ENCODE results near the gene HERPUD2.
A peak's percentile ranks its signal among the peaks of the same experiment; 100 is the strongest.

Gene HERPUD2

GRCh38 chr7:35725280-35725680, 30.3 kb upstream of the HERPUD2 start:
- Histone ChIP-seq H3K36me3 (ENCODE audit: control insufficient read depth, insufficient read depth, low read length) (no peaks in the 10 kb centered on the region), H3K4me3 (replicated peaks; ENCODE audit: low read depth, low read length) (no peak overlapping the region), H3K27me3 (replicated peaks; ENCODE audit: control insufficient read depth, insufficient read depth, low read length) (no peaks in the 10 kb centered on the region)
- DNase-seq (ENCODE audit: extremely low read depth, insufficient read length): peak; percentile 84
- peak; percentile 61 for TF ChIP-seq CTCF (IDR thresholded peaks at IDR 0.05; ENCODE audit: insufficient read depth, low read length, poor library complexity, severe bottlenecking)

GRCh38 chr7:35723011-35723410, 28.1 kb upstream of the HERPUD2 start:
- H3K27me3 ChIP-seq (replicated peaks; ENCODE audit: control insufficient read depth, insufficient read depth, low read length): no peaks in the 10 kb centered on the region
- TF ChIP-seq CTCF (IDR thresholded peaks at IDR 0.05; ENCODE audit: insufficient read depth, low read length, poor library complexity, severe bottlenecking): no peak
- DNase-seq (ENCODE audit: extremely low read depth, insufficient read length): no peak
- no peak overlapping the region for H3K4me3 ChIP-seq (replicated peaks; ENCODE audit: low read depth, low read length)
- no peaks in the 10 kb centered on the region for H3K36me3 ChIP-seq (ENCODE audit: control insufficient read depth, insufficient read depth, low read length)

- Histone ChIP-seq H3K36me3 (ENCODE audit: control insufficient read depth, insufficient read depth, low read length) (no peaks in the 10 kb centered on the region), H3K4me3 (replicated peaks; ENCODE audit: low read depth, low read length) (no peak overlapping the region), H3K27me3 (replicated peaks; ENCODE audit: control insufficient read depth, insufficient read depth, low read length) (no peaks in the 10 kb centered on the region)
- peak; percentile 29 for DNase-seq (ENCODE audit: extremely low read depth, insufficient read length)
- TF ChIP-seq CTCF (IDR thresholded peaks at IDR 0.05; ENCODE audit: insufficient read depth, low read length, poor library complexity, severe bottlenecking): no peak
Observed at GRCh38 chr7:35722054-35722849, 27.3 kb upstream of the HERPUD2 start.

- H3K27me3 ChIP-seq (replicated peaks; ENCODE audit: control insufficient read depth, insufficient read depth, low read length): no peaks in the 10 kb centered on the region
- DNase-seq (ENCODE audit: extremely low read depth, insufficient read length): no peak
- no peaks in the 10 kb centered on the region for H3K36me3 ChIP-seq (ENCODE audit: control insufficient read depth, insufficient read depth, low read length)
- no peak overlapping the region for H3K4me3 ChIP-seq (replicated peaks; ENCODE audit: low read depth, low read length)
- TF ChIP-seq CTCF (IDR thresholded peaks at IDR 0.05; ENCODE audit: insufficient read depth, low read length, poor library complexity, severe bottlenecking): no peak
Observed at GRCh38 chr7:35721288-35721687, 26.4 kb upstream of the HERPUD2 start.

- no peak for DNase-seq (ENCODE audit: extremely low read depth, insufficient read length)
- H3K36me3 ChIP-seq (ENCODE audit: control insufficient read depth, insufficient read depth, low read length): no peaks in the 10 kb centered on the region
- TF ChIP-seq CTCF (IDR thresholded peaks at IDR 0.05; ENCODE audit: insufficient read depth, low read length, poor library complexity, severe bottlenecking): no peak
- H3K27me3 ChIP-seq (replicated peaks; ENCODE audit: control insufficient read depth, insufficient read depth, low read length): no peaks in the 10 kb centered on the region
- H3K4me3 ChIP-seq (replicated peaks; ENCODE audit: low read depth, low read length): no peak overlapping the region
Observed at GRCh38 chr7:35720849-35721248, 25.9 kb upstream of the HERPUD2 start.

Data from GM06990 (cell line).